GM19035 (cell line): ENCODE measurements around the gene TRIM73.
"Not testable (repeated sequence)": the region's sequence is repeated elsewhere in the genome, so short reads cannot be mapped to it uniquely, and the experiment has no call there.

Experiments
- ATAC-seq: cut with Tn5 transposase; IDR thresholded peaks from one replicate; pipeline ENCODE4 v1.9.1; 2021; ENCODE audit not compliant: unreplicated experiment

Gene TRIM73

GRCh38 chr7:75415428-75415817, 20.0 kb downstream of the TRIM73 start:
- not testable (repeated sequence) for ATAC-seq

DNA sequence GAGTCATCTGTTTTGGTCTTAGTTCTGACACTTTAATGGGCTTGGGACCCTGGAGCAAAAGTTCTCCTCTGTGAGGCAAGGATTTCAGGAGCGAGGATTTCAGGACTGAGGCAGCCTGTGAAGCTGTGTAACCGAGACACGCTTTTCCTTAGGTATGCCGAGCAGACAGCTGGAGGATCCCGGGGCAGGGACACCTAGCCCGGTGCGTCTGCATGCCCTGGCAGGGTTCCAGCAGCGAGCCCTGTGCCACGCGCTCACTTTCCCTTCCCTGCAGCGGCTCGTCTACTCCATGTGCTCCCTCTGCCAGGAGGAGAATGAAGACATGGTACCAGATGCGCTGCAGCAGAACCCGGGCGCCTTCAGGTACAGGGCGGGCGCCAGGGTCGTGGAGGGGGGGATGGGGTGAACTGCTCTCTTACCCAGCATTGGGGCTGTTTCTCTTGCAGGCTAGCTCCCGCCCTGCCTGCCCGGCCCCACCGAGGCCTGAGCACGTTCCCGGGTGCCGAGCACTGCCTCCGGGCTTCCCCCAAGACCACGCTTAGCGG, 20.5 kb downstream of the TRIM73 start:
- not testable (repeated sequence) for ATAC-seq

GRCh38 chr7:75416787-75417186, 21.4 kb downstream of the TRIM73 start:
- ATAC-seq: not testable (repeated sequence)

- ATAC-seq: not testable (repeated sequence)
These were observed 22.9 kb downstream of the TRIM73 start for GRCh38 chr7:75418292-75418858.

- ATAC-seq: not testable (repeated sequence)
These were observed 23.8 kb downstream of the TRIM73 start for GRCh38 chr7:75419210-75419609.

- not testable (repeated sequence) for ATAC-seq
These were observed 24.3 kb downstream of the TRIM73 start for GRCh38 chr7:75419693-75420092.

GRCh38 chr7:75420152-75420551, 24.7 kb downstream of the TRIM73 start:
- not testable (repeated sequence) for ATAC-seq

DNA sequence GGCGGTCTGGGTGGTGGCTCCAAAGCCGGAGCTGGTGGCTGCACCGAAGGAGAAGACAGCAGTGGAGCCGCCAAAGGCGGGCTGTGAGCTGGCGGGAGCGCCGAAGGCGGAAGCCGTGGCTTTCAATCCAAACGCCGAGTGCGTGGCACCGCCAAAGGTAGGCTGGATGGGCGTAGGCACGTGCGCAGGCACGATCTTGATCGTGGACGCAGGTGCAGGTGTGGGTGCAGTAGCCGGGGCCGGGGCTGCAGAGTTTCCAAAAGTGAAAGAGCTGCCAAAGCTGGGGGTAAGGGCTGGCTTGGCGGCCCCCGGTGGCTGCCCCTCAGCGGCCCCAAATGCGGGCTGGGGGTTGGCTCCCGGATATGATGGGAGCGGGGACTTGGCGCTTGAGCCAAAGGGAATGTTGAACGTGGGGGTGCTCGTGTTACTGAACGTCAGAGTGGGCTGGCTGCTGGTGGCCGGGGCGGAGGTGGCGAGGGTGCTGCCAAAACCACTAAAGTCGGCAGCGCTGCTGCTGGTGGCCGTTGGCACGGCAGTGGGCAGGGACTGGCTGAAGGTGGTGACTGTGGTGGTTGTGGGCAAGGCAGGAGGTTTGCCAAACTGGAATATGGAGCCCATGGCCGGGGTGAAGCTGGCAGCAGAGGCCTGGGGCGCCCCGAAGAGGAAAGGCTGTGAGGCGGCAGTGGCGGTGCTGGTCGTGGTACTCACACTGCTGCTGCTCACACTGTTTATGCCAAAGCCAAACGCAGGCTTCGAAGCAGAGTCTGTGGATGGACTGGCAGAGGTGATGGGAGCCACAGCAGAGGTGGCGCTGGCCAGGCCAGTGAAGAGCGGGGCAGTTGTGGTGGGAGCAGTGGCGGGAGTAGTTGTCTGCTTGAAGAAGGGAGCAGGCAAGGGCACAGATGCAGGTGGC, 26.6 kb downstream of the TRIM73 start:
- ATAC-seq: not testable (repeated sequence)

GRCh38 chr7:75423481-75423880, 28.1 kb downstream of the TRIM73 start:
- not testable (repeated sequence) for ATAC-seq

- ATAC-seq: not testable (repeated sequence)
These were observed 43.6 kb downstream of the TRIM73 start for GRCh38 chr7:75439000-75439399.

DNA sequence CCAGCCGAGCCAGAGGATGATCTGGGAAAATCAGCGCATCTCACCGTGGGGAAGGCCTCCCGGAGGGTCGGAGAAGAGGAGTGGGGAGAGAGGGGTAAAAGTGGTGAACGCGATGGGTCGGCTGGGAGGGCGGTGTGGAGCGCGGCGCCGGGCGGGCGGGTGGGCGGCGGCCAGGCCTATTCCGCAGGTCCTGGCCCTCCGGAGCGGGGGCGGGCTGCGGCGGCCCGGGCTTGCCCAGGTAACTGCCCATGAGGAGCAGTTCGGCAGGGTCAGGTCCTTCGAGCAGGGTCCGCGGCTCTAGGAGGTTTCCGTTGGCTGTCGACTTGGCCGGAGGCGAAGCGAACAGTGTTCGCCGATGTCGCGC, 46.7 kb downstream of the TRIM73 start:
- ATAC-seq: peak; percentile 51

- ATAC-seq: peak; percentile 86
These were observed 47.2 kb downstream of the TRIM73 start for GRCh38 chr7:75442465-75443111.

GRCh38 chr7:75449946-75450345, 54.5 kb downstream of the TRIM73 start:
- not testable (repeated sequence) for ATAC-seq

DNA sequence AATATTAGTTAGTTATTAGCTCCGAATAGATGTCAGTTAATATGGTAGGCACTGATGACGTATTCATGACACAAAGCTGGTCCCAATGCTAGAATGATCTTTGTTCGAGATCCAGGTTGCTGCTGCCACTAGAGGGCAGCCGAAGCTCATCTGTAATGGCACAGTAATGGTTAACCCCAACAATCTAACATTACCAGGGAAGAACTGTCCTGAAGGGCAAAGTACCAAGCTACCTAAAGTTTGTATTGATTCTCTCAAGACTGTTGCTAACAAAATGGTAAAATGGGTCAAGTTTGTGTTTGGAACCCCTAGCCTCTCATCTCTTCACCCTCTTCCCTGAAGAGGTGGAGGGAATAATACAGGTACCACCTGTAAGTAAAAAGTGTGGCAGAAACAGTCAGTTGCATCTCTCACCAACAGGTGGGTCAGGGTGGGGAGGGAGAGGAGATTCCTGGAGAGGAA, 57.1 kb downstream of the TRIM73 start:
- ATAC-seq: peak; percentile 87
